ENCODE data around the gene PTS.

Gene PTS

GRCh38 chr11:112266410-112266778 lies 40.2 kb downstream of the PTS start:
- no peak for DNase-seq

GRCh38 chr11:112267188-112267591 lies 41.0 kb downstream of the PTS start:
- DNase-seq = no peak

GRCh38 chr11:112268406-112268805 lies 42.2 kb downstream of the PTS start:
- no peak for DNase-seq

GRCh38 chr11:112269139-112269538 lies 42.9 kb downstream of the PTS start:
- DNase-seq = no peak

- DNase-seq = no peak
Measured at GRCh38 chr11:112270551-112271180, 44.4 kb downstream of the PTS start.

- no peak for DNase-seq
Measured at GRCh38 chr11:112271242-112271641, 45.0 kb downstream of the PTS start.

GRCh38 chr11:112273066-112273465 lies 46.8 kb downstream of the PTS start:
- DNase-seq = no peak

- DNase-seq = no peak
Measured at GRCh38 chr11:112274007-112274783, 48.0 kb downstream of the PTS start.

GRCh38 chr11:112277029-112277428 lies 50.8 kb downstream of the PTS start:
- DNase-seq = no peak

GRCh38 chr11:112277941-112278340 lies 51.7 kb downstream of the PTS start:
- DNase-seq = no peak

- DNase-seq = no peak
Measured at GRCh38 chr11:112278803-112279202, 52.6 kb downstream of the PTS start.

GRCh38 chr11:112279901-112280267 lies 53.7 kb downstream of the PTS start:
- DNase-seq = peak; percentile 61

- DNase-seq = peak; percentile 46
Measured at GRCh38 chr11:112280268-112281126, 54.3 kb downstream of the PTS start.

- DNase-seq = no peak
Measured at GRCh38 chr11:112281726-112282125, 55.5 kb downstream of the PTS start.

All from activated effector memory CD4-positive, alpha-beta T cell treated with Interleukin-2 at 50 U/mL for 16 hours (primary cell).